HepG2 (cell line): ENCODE data around the gene LZTR1. TPM values are rescaled to one million over a fixed set of nuclear protein-coding genes. Genes with fewer than 3 reads are reported as not detected.

Source experiments
- CSRNP2 ChIP-seq: sonication (generic); formaldehyde crosslinking; conservative IDR thresholded peaks from 2 replicates; pipeline ENCODE4 v1.8.0; 2022; ENCODE audit warnings: low read depth, missing genetic modification reagents
- FOXA3 ChIP-seq: IDR thresholded peaks from 2 replicates; pipeline ENCODE4 v1.6.1; 2016; ENCODE audit warnings: missing genetic modification reagents, missing compliant biosample characterization
- HNF1A ChIP-seq, 2 experiments: sonication (generic) in 1 of 2; formaldehyde crosslinking in 1 of 2; IDR thresholded peaks; 2 replicates each; pipeline versions ENCODE4 v1.4.0 to v1.6.1; 2016 to 2020; ENCODE audit warnings: borderline replicate concordance in 1 of 2, low read depth in 1 of 2, mild to moderate bottlenecking in 1 of 2, missing genetic modification reagents in 1 of 2
- KAT8 ChIP-seq: IDR thresholded peaks from 2 replicates; pipeline ENCODE4 v1.6.1; 2016; ENCODE audit warnings: missing genetic modification reagents, missing compliant biosample characterization
- PHF20 ChIP-seq: sonication (generic); formaldehyde crosslinking; IDR thresholded peaks from 2 replicates; pipeline ENCODE4 v1.5.0; 2020; ENCODE audit warnings: mild to moderate bottlenecking, missing genetic modification reagents
- RFX1 ChIP-seq: fragments of 450-650 bp; IDR thresholded peaks from 2 replicates; pipeline ENCODE4 v1.6.1; 2017
- TMF1 ChIP-seq: sonication (generic); formaldehyde crosslinking; IDR thresholded peaks from 2 replicates; pipeline ENCODE4 v1.8.1; 2022; ENCODE audit warnings: low read depth, missing genetic modification reagents
- ZFP82 ChIP-seq: sonication (generic); formaldehyde crosslinking; IDR thresholded peaks from 2 replicates; pipeline ENCODE4 v1.5.1; 2020; ENCODE audit warnings: mild to moderate bottlenecking, missing genetic modification reagents, borderline replicate concordance
- ZNF414 ChIP-seq: sonication (generic); formaldehyde crosslinking; IDR thresholded peaks from 2 replicates; pipeline ENCODE4 v1.5.0; 2020; ENCODE audit warnings: missing genetic modification reagents
- ZNF460 ChIP-seq: sonication (generic); formaldehyde crosslinking; IDR thresholded peaks from 2 replicates; pipeline ENCODE4 v1.5.1; 2020; ENCODE audit warnings: missing genetic modification reagents, mild to moderate bottlenecking, borderline replicate concordance
- ZNF619 ChIP-seq: sonication (generic); formaldehyde crosslinking; IDR thresholded peaks from 2 replicates; pipeline ENCODE4 v1.4.0; 2020; ENCODE audit warnings: mild to moderate bottlenecking, missing genetic modification reagents
- polyA plus RNA-seq, 8 experiments: library from polyadenylated mRNA; depleted of rRNA in 3 of 8; stranded (reverse) in 7 of 8; unstranded in 1 of 8; fragments of >200 nt; fragmentation: Illumina TruSeq in 4 of 8; extraction: Trizol in 4 of 8; gene quantifications; 2 replicates each; pipeline versions ENCODE4 v1.2.1 to v1.2.3, GENCODE V29; 2011 to 2016; ENCODE audit warnings: low read depth in 4 of 8, missing spikeins in 1 of 8, mixed read lengths in 1 of 8; ENCODE audit not compliant: insufficient read depth in 1 of 8
- total RNA-seq, 5 experiments: library from RNA; depleted of rRNA; stranded (reverse); fragments of >200 nt; fragmentation: Illumina TruSeq; extraction: Trizol; gene quantifications; 2 replicates each; pipeline ENCODE4 v1.2.3, GENCODE V29; 2016; ENCODE audit warnings: low read depth in 1 of 5
- TF ChIP-seq, protein P1 (sequence below): sonication (generic); formaldehyde crosslinking; IDR thresholded peaks from 2 replicates; pipeline ENCODE4 v1.4.0; 2020; ENCODE audit warnings: missing genetic modification reagents, borderline replicate concordance
- TF ChIP-seq, protein P2 (sequence below): sonication (generic); formaldehyde crosslinking; IDR thresholded peaks from 2 replicates; pipeline ENCODE4 v1.4.0; 2020; ENCODE audit warnings: missing genetic modification reagents
- TF ChIP-seq, protein P3 (sequence below): IDR thresholded peaks from 2 replicates; pipeline ENCODE4 v1.6.1; 2012; ENCODE audit warnings: low read length, improper control_type of control experiment

Gene LZTR1
- total and polyA plus RNA-seq, 2 of the 13 experiments (the other 11 are each of a cell fraction or from before 2014, with no cell fraction given): 21.8 to 22.4 TPM

DNA sequence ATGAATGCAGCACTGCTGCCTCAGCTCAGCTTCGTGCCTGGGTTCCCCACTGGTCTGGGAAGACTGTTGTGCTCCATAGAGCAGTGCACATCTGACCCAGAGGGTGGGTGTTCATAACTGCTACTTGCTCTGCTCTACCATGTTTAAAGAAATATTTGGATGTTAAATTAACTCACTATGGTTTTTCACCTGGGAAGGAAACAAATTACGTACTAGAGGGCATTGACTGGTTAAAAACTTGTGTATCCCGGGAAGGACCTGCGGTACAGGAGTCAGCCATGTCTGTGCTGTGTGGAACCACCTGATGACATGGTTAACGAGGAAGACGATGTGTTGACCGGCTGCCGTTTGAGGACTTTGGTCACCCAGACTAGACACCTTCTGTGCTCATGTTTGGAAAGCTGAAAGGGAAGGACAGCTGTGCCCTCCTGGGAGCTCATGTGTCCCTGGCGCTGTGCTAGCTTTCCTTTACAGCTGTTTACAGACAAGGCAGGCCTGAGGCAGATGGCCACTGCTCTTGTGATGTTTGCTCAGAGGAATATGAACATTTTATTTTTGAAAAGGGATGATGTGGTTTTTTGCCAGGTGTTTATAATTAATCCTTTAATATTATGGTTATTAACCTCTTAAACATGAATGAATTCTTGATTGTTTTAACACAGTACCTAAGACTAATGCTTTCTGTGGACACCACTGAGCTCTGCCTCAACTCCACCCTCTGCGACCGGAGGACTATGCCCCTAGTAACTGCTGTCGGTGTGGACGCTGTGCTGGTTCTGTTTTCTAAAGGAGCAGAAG is 29.4 kb upstream of the LZTR1 start (continued):
- TF ChIP-seq, protein P1, sequence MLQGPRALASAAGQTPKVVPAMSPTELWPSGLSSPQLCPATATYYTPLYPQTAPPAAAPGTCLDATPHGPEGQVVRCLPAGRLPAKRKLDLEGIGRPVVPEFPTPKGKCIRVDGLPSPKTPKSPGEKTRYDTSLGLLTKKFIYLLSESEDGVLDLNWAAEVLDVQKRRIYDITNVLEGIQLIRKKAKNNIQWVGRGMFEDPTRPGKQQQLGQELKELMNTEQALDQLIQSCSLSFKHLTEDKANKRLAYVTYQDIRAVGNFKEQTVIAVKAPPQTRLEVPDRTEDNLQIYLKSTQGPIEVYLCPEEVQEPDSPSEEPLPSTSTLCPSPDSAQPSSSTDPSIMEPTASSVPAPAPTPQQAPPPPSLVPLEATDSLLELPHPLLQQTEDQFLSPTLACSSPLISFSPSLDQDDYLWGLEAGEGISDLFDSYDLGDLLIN (CRISPR knock-in tag): no peak
- no peak for TF ChIP-seq ZNF414
- no peak for TF ChIP-seq ZNF460 (CRISPR knock-in tag)
- no peak for TF ChIP-seq KAT8
- 0 out of 2 replicates have a peak, but pooled peaks have one; percentile 33 for TF ChIP-seq PHF20
- TF ChIP-seq, protein P2, sequence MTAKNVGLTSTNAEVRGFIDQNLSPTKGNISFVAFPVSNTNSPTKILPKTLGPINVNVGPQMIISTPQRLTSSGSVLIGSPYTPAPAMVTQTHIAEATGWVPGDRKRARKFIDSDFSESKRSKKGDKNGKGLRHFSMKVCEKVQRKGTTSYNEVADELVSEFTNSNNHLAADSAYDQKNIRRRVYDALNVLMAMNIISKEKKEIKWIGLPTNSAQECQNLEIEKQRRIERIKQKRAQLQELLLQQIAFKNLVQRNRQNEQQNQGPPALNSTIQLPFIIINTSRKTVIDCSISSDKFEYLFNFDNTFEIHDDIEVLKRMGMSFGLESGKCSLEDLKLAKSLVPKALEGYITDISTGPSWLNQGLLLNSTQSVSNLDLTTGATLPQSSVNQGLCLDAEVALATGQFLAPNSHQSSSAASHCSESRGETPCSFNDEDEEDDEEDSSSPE (CRISPR knock-in tag): peak; percentile 39; the same call in 1 of the 2 replicates
- no peak for TF ChIP-seq RFX1
- TF ChIP-seq ZNF619 (CRISPR knock-in tag): no peak
- TF ChIP-seq, protein P3, sequence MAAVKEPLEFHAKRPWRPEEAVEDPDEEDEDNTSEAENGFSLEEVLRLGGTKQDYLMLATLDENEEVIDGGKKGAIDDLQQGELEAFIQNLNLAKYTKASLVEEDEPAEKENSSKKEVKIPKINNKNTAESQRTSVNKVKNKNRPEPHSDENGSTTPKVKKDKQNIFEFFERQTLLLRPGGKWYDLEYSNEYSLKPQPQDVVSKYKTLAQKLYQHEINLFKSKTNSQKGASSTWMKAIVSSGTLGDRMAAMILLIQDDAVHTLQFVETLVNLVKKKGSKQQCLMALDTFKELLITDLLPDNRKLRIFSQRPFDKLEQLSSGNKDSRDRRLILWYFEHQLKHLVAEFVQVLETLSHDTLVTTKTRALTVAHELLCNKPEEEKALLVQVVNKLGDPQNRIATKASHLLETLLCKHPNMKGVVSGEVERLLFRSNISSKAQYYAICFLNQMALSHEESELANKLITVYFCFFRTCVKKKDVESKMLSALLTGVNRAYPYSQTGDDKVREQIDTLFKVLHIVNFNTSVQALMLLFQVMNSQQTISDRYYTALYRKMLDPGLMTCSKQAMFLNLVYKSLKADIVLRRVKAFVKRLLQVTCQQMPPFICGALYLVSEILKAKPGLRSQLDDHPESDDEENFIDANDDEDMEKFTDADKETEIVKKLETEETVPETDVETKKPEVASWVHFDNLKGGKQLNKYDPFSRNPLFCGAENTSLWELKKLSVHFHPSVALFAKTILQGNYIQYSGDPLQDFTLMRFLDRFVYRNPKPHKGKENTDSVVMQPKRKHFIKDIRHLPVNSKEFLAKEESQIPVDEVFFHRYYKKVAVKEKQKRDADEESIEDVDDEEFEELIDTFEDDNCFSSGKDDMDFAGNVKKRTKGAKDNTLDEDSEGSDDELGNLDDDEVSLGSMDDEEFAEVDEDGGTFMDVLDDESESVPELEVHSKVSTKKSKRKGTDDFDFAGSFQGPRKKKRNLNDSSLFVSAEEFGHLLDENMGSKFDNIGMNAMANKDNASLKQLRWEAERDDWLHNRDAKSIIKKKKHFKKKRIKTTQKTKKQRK: no peak
- TF ChIP-seq FOXA3: peak; percentile 85
- TF ChIP-seq TMF1: no peak
- peak; percentile 30; the same call in 1 of the 2 replicates for TF ChIP-seq HNF1A (IDR thresholded peaks at IDR 0.05; ENCODE audit: low read depth)
- peak; percentile 38; the same call in 1 of the 2 replicates for TF ChIP-seq HNF1A (CRISPR knock-in tag; IDR thresholded peaks at IDR 0.05; ENCODE audit: borderline replicate concordance)
- no peak for TF ChIP-seq ZFP82 (CRISPR knock-in tag)
- no peak for TF ChIP-seq CSRNP2
